Activated T-helper 1 cell treated with Interleukin-2 at 50 U/mL for 16 hours (primary cell): ENCODE results near the gene NOXA1.
A peak's percentile ranks its signal among the peaks of the same experiment; 100 is the strongest.

Source experiments
- DNase-seq: peaks from one replicate; pipeline ENCODE4 v3.0.0-alpha.2; 2020; ENCODE audit warnings: low read depth

Gene NOXA1

GRCh38 chr9:137454597-137455358 is 31.6 kb downstream of the NOXA1 start:
- DNase-seq, result no peak

DNA sequence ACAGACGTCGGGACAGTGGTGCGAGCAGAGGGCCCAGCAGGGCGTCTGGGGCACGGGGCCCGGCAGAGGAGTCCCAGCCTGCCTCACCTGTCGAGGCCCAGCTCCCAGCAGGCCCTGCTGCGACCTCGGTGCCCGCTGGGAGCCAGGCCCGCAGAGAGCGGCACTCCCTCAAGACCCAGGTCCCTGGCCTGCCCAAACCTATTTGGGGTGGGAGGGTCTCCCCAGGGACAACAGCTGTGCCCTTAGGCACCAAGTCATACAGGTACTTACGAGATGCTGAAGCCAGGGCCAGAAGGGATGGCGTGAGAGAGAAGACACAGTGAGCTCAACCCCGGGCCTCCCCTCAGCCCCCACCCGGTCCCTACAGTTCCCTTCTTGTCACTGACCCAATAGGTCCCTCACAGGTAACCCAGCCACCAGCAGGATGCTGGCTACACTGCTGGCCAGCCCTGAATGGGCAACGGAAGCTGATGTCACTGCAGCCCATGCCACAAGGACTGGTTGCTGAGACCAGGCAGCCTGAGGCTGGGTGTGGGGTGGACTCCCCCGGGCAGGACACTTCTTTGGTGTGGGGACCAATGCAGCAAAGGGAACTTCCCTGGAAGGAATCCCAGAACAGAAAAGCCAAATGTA is 32.3 kb downstream of the NOXA1 start:
- no peak for DNase-seq

GRCh38 chr9:137456061-137456863 is 33.1 kb downstream of the NOXA1 start:
- DNase-seq, result no peak

- DNase-seq, result no peak
These were observed 33.7 kb downstream of the NOXA1 start for GRCh38 chr9:137456864-137457405.

DNA sequence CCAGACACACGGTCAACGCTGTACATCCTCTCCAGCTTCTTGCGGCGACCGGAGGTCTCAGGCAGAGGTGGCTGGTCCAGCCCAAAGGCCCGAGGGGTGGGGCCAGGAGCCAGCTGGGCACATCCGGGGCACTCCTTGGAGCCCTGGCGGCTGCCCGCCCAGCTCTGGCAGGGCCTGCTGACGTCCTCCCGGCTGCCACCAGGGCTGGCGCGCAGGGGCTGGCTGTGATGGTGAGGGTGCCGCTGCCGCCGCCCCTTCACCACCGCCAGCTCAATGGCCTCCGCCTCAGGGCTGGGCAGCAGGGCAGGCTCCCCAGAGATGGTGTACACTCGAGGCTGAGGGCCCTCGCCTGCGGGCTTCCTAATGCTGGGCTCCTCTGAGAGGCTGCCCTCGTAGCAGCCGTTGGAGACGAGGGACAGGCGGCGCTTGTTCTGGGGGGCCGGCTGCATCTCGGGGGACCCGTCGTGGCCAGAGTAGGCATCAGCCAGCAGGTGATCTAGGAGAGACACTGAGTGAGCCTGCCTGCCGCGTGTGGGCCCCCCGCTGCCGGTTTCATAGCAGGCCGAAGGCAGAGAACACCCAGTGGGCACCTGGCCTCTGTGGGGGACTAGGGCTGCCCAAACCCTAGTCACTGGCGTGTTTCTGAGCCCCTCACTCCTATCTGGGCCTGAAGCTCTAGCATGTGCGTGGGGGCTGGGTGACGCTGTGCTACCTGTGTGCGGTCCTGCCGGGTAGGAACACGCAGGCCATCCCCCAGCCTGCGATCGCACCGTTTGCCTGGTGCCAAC is 34.4 kb downstream of the NOXA1 start:
- DNase-seq, result no peak

DNA sequence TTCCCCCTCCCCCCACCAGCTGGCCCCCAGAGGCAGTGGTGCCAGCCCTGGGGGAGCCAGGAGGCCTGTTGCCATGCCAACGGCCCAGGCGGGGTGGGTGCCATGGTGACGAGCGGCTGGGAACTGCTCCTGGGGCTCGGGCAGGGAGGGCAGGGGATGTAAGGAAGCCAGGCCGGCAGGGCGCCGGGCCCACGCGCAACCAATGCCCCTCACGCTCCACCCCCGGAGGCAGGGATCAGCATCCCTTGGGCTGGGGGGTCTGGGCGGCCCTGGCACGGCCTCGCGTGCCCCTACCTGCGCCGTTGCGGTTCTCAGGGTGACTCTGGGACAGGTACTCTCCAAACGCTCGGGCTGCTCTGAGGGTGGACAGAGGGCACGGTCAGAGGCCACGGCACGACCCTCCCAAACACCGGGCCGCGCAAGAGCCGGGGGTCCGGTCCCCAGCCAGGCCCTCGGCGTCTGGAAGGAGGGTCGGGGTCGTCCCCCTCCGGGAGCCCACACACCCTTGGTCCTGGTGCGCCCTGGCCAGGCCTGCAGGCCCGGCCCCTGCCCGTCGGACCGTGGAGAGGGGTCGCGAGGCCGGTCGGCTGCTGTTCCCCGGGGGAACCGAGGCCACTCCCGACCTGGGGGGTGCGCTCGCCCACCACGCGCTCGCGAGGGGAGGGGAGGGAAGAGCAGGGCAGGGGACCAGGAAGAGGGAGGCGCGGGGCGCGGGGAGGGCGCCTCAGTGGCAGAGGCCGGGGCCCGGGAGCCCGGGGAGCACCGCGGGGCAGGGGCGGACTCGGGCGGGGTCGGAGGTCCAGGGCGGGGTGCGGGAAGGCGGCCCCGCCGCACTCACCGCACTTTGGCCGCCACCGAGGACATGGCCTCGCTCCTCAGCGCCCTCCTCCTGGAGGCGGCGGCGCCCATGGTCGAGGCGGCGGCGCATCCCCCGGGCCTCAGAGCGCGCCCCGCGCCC is 35.3 kb downstream of the NOXA1 start:
- DNase-seq, result no peak

- peak; percentile 93 for DNase-seq
These were observed 36.0 kb downstream of the NOXA1 start, which contains the start of gene NSMF for GRCh38 chr9:137459152-137459600. Gene NSMF, minus strand, starts transcription at chr9:137459334. Its CDS starts 232 bp downstream, at chr9:137459102.

GRCh38 chr9:137459601-137460362 is 36.6 kb downstream of the NOXA1 start:
- no peak for DNase-seq

DNA sequence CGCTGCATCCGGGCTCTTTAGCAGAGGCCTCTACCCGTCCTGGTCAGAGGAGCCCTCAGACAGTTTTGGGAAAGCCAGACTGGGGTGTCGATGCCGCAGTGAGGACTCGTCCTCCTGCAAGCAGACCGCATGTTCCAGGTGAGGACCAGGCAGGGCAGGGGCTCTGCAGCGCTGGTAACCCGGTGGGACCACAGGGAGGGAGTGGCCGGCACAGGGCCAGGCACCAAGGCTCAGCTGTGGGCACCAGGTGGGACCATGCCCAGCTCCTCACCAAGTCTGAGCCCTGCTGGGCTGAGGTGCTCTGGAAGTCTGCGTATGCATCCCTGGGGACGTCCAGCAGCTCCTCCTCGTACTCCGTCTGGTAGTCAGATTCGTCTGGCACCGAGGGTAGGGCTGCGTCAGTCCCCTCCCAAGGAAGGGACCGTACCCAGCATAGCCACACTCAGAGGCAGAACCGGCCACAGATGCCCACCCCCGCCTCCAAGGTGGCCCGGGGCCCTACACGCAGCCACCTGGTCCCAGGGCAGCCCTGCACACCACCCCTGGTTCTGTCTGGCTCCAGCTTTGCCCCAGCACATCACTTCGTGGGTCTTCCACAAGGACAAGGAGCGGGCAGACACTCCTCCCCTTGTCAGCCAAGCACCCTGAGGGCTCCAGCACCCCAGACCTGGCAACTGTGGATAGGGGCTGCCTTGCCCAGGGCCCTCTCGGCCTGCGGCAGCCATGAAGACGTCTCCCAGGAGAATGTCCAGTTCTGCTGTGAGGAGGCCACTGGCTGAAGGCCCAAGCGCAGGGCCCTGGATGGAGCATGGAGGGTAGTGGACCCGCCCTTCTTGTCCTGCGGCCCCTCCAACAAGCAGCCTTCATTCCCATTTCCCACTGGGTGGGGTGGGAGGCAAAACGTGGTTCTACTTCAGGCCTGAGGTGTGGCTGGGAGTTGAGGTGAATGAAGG is 37.4 kb downstream of the NOXA1 start:
- no peak for DNase-seq

- no peak for DNase-seq
These were observed 38.1 kb downstream of the NOXA1 start for GRCh38 chr9:137461316-137461662.

- DNase-seq, result peak; percentile 74
These were observed 38.6 kb downstream of the NOXA1 start for GRCh38 chr9:137461663-137462395.

- no peak for DNase-seq
These were observed 39.3 kb downstream of the NOXA1 start for GRCh38 chr9:137462396-137462985.

- DNase-seq, result no peak
These were observed 40.1 kb downstream of the NOXA1 start for GRCh38 chr9:137462986-137463930.

- no peak for DNase-seq
These were observed 40.7 kb downstream of the NOXA1 start for GRCh38 chr9:137463931-137464290.

GRCh38 chr9:137464291-137464999 is 41.3 kb downstream of the NOXA1 start:
- DNase-seq, result no peak
